ENCODE results near the gene CD36.

- no peak for TF ChIP-seq POLR2AphosphoS5 (IDR thresholded peaks at IDR 0.05; ENCODE audit: low read depth)
- no peak for TF ChIP-seq EZH2 (IDR thresholded peaks at IDR 0.05; ENCODE audit: low read depth, unreplicated experiment)
- TF ChIP-seq CTCF (conservative IDR thresholded peaks at IDR 0.05; ENCODE audit: low read depth in 2 of 2): no peak
- no peak for TF ChIP-seq EZH2phosphoT487 (IDR thresholded peaks at IDR 0.05; ENCODE audit: unreplicated experiment)
- no peak for TF ChIP-seq REST (IDR thresholded peaks at IDR 0.05; ENCODE audit: unreplicated experiment)
- no peak for TF ChIP-seq NANOG (IDR thresholded peaks at IDR 0.05; ENCODE audit: borderline replicate concordance)
- no peak for TF ChIP-seq CREB1 (CRISPR knock-in tag; IDR thresholded peaks at IDR 0.05; ENCODE audit: low read depth)
- no peak for TF ChIP-seq STAT1 (IDR thresholded peaks at IDR 0.05; ENCODE audit: unreplicated experiment)
- TF ChIP-seq JUNB (IDR thresholded peaks at IDR 0.05; ENCODE audit: unreplicated experiment): no peak
- no peak for TF ChIP-seq ZNF462 (CRISPR knock-in tag; IDR thresholded peaks at IDR 0.05)
- TF ChIP-seq ZNF114 (CRISPR knock-in tag; IDR thresholded peaks at IDR 0.05): no peak
- TF ChIP-seq ZNF331 (CRISPR knock-in tag; IDR thresholded peaks at IDR 0.05; ENCODE audit: low read depth): no peak
- TF ChIP-seq ETS1 (IDR thresholded peaks at IDR 0.05): no peak
These were observed 16.5 kb downstream of the CD36 start for GRCh38 chr7:80654887-80655340.
